SK-N-SH treated with all-trans-retinoic acid at 6 μM for 48 hours (cell line): ENCODE results near the gene DTX4.

ENCODE experiments used
- ATAC-seq: fragments of 200-7000 bp; cut with Tn5 transposase; 3 replicates; pipeline ENCODE4 v1.9.1; 2020; ENCODE audit warnings: mild to moderate bottlenecking, moderate library complexity
- ARNTL ChIP-seq: fragments of 450-650 bp; formaldehyde crosslinking; IDR thresholded peaks from 2 replicates; pipeline ENCODE4 v1.5.0; 2020; ENCODE audit warnings: low read depth, mild to moderate bottlenecking, moderate library complexity, borderline replicate concordance
- CSRNP3 ChIP-seq: fragments of 250-450 bp; sonication (Bioruptor Pico); IDR thresholded peaks from 2 replicates; pipeline ENCODE4 v1.5.1; 2021; ENCODE audit warnings: mild to moderate bottlenecking, moderate library complexity
- ESRRG ChIP-seq: fragments of 250-450 bp; sonication (Bioruptor Pico); IDR thresholded peaks from 2 replicates; pipeline ENCODE4 v1.6.1; 2021; ENCODE audit warnings: mild to moderate bottlenecking
- GLIS3 ChIP-seq: fragments of 250-450 bp; sonication (Bioruptor Pico); IDR thresholded peaks from 2 replicates; pipeline ENCODE4 v1.5.0; 2020; ENCODE audit warnings: mild to moderate bottlenecking, moderate library complexity
- POU6F1 ChIP-seq: fragments of 250-450 bp; sonication (Bioruptor Pico); IDR thresholded peaks from 2 replicates; pipeline ENCODE4 v1.8.0; 2021; ENCODE audit warnings: low read depth, mild to moderate bottlenecking, moderate library complexity, borderline replicate concordance
- PPARA ChIP-seq: fragments of 250-450 bp; sonication (Bioruptor Pico); IDR thresholded peaks from 2 replicates; pipeline ENCODE4 v1.5.0; 2020; ENCODE audit warnings: mild to moderate bottlenecking, borderline replicate concordance
- RARB ChIP-seq: fragments of 250-450 bp; sonication (Bioruptor Pico); IDR thresholded peaks from 2 replicates; pipeline ENCODE4 v1.8.0; 2021; ENCODE audit warnings: mild to moderate bottlenecking, moderate library complexity
- TOX ChIP-seq: fragments of 250-450 bp; sonication (Bioruptor Pico); IDR thresholded peaks from 2 replicates; pipeline ENCODE4 v1.8.0; 2021; ENCODE audit warnings: mild to moderate bottlenecking, moderate library complexity, borderline replicate concordance
- ZFP3 ChIP-seq: fragments of 250-450 bp; sonication (Bioruptor Pico); IDR thresholded peaks from 2 replicates; pipeline ENCODE4 v1.5.0; 2020; ENCODE audit warnings: mild to moderate bottlenecking, moderate library complexity
- ZFP30 ChIP-seq: fragments of 450-650 bp; formaldehyde crosslinking; IDR thresholded peaks from 2 replicates; pipeline ENCODE4 v1.5.0; 2022; ENCODE audit warnings: mild to moderate bottlenecking, moderate library complexity
- ZNF565 ChIP-seq: fragments of 450-650 bp; formaldehyde crosslinking; conservative IDR thresholded peaks from 2 replicates; pipeline ENCODE4 v1.5.0; 2020; ENCODE audit warnings: low read depth, mild to moderate bottlenecking, moderate library complexity
- ZNF70 ChIP-seq: fragments of 450-650 bp; formaldehyde crosslinking; IDR thresholded peaks from 2 replicates; pipeline ENCODE4 v1.5.0; 2020; ENCODE audit warnings: mild to moderate bottlenecking, moderate library complexity
- ZNF8 ChIP-seq: fragments of 450-650 bp; formaldehyde crosslinking; IDR thresholded peaks from 2 replicates; pipeline ENCODE4 v1.5.0; 2020; ENCODE audit warnings: mild to moderate bottlenecking, moderate library complexity
- TF ChIP-seq, protein P1 (sequence below): fragments of 250-450 bp; sonication (Bioruptor Pico); IDR thresholded peaks from 2 replicates; pipeline ENCODE4 v1.8.0; 2020; ENCODE audit warnings: mild to moderate bottlenecking, moderate library complexity, borderline replicate concordance
- TF ChIP-seq, protein P2 (sequence below): fragments of 250-450 bp; sonication (Bioruptor Pico); IDR thresholded peaks from 2 replicates; pipeline ENCODE4 v1.5.0; 2020; ENCODE audit warnings: mild to moderate bottlenecking, moderate library complexity

The DTX4 gene

DNA sequence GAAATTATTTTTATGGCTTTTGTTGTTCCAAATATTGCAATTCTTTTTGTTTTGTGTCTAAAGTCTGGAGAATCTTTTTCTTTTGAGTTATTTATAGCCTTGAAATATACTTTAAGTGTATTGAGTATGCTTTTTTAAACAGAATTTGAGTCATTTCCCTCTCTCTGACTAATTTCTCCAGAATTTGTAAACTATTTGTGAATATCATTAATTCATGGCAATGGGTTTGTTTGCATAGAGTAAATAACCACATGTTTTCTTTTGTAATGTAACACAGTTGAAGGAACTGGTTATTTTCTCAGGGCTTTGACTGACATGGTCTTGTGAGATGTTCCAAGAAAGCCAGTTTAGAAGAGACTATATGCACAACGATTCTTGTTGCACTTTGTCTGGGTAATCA lies 71.7 kb downstream of the DTX4 start:
- ATAC-seq: no peak
- TF ChIP-seq POU6F1 (CRISPR knock-in tag): no peak
- no peak for TF ChIP-seq PPARA (CRISPR knock-in tag)
- TF ChIP-seq ZNF565: no peak
- TF ChIP-seq CSRNP3: no peak
- TF ChIP-seq, all 23 proteins: peak for 0

DNA sequence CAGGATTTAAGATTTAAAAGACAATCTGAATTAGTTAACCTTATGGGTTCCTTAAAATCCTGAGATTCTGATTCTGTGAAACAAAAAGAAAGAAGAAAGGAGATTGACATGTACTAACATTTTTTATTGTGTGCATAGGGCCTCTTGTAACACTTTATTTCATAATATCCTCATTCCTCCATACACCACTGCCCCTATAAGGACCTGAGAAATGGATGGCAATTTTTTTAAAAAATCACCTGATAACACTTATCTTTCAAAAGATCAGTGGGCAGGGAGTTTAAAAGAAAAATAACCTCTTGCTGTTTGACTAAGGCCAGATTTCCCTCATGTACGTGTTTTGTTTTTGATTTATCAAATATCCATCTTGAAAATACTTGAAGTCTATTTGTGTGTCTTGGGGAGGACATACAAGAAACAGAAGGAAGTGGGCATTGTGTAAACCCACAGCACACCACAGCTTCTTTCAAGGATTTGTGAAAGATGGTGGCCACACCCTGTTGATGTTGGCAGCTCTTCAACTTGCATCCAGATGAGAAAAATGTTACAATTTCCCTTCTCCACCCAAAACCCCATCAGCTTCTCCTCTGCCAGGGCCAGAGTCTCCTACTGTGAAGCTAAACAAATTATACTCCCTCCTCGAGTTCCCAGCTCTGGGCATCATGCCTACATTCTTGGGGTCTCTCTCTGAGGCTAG lies 75.7 kb downstream of the DTX4 start:
- no peak for ATAC-seq
- TF ChIP-seq ESRRG (CRISPR knock-in tag): no peak
- TF ChIP-seq ZFP3 (CRISPR knock-in tag): no peak
- no peak for TF ChIP-seq ZFP30
- no peak for TF ChIP-seq ZNF565
- TF ChIP-seq GLIS3: no peak
- TF ChIP-seq POU6F1 (CRISPR knock-in tag): no peak
- no peak for TF ChIP-seq TOX (CRISPR knock-in tag)

- no peak for ATAC-seq
- TF ChIP-seq ZFP30: no peak
- no peak for TF ChIP-seq RARB (CRISPR knock-in tag)
- no peak for TF ChIP-seq ZNF70 (CRISPR knock-in tag)
- no peak for TF ChIP-seq GLIS3
- TF ChIP-seq ESRRG (CRISPR knock-in tag): no peak
- no peak for TF ChIP-seq ZFP3 (CRISPR knock-in tag)
- TF ChIP-seq, protein P1, sequence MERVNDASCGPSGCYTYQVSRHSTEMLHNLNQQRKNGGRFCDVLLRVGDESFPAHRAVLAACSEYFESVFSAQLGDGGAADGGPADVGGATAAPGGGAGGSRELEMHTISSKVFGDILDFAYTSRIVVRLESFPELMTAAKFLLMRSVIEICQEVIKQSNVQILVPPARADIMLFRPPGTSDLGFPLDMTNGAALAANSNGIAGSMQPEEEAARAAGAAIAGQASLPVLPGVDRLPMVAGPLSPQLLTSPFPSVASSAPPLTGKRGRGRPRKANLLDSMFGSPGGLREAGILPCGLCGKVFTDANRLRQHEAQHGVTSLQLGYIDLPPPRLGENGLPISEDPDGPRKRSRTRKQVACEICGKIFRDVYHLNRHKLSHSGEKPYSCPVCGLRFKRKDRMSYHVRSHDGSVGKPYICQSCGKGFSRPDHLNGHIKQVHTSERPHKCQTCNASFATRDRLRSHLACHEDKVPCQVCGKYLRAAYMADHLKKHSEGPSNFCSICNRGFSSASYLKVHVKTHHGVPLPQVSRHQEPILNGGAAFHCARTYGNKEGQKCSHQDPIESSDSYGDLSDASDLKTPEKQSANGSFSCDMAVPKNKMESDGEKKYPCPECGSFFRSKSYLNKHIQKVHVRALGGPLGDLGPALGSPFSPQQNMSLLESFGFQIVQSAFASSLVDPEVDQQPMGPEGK (CRISPR knock-in tag): no peak
- TF ChIP-seq, protein P2, sequence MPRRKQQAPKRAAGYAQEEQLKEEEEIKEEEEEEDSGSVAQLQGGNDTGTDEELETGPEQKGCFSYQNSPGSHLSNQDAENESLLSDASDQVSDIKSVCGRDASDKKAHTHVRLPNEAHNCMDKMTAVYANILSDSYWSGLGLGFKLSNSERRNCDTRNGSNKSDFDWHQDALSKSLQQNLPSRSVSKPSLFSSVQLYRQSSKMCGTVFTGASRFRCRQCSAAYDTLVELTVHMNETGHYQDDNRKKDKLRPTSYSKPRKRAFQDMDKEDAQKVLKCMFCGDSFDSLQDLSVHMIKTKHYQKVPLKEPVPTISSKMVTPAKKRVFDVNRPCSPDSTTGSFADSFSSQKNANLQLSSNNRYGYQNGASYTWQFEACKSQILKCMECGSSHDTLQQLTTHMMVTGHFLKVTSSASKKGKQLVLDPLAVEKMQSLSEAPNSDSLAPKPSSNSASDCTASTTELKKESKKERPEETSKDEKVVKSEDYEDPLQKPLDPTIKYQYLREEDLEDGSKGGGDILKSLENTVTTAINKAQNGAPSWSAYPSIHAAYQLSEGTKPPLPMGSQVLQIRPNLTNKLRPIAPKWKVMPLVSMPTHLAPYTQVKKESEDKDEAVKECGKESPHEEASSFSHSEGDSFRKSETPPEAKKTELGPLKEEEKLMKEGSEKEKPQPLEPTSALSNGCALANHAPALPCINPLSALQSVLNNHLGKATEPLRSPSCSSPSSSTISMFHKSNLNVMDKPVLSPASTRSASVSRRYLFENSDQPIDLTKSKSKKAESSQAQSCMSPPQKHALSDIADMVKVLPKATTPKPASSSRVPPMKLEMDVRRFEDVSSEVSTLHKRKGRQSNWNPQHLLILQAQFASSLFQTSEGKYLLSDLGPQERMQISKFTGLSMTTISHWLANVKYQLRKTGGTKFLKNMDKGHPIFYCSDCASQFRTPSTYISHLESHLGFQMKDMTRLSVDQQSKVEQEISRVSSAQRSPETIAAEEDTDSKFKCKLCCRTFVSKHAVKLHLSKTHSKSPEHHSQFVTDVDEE (CRISPR knock-in tag): no peak
These were observed 77.6 kb downstream of the DTX4 start for GRCh38 chr11:59249535-59249934.

DNA sequence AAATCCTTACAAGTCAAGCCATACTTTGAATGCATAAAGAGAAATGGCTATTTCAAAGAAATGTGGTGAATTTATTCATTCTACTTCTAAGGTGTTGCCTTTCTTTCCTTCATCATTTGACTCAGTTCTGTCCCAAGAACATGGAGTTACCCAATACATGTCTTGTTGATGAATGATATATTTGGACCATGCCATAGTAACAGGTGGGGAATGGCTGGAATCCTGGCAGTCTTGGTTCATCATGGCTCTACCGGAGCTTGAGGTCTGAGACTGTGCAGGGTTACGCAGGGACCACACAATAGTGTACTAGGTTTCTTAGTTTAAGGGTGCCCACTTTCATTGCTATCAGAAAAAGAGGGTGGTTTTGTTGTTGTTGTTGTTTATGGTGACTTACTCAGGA lies 81.1 kb downstream of the DTX4 start:
- no peak for ATAC-seq
- TF ChIP-seq ARNTL (CRISPR knock-in tag): no peak
- no peak for TF ChIP-seq ZNF8 (CRISPR knock-in tag)
- TF ChIP-seq RARB (CRISPR knock-in tag): no peak
- TF ChIP-seq, protein P1 (CRISPR knock-in tag): no peak
- TF ChIP-seq, protein P2 (CRISPR knock-in tag): no peak
- TF ChIP-seq PPARA (CRISPR knock-in tag): no peak
- TF ChIP-seq CSRNP3: no peak
